HG03342 (cell line): ENCODE data around the gene OCA2.

Experiments
- ATAC-seq: cut with Tn5 transposase; IDR thresholded peaks from one replicate; pipeline ENCODE4 v1.9.1; 2021; ENCODE audit warnings: mild to moderate bottlenecking, moderate library complexity; ENCODE audit not compliant: unreplicated experiment

Gene OCA2

DNA sequence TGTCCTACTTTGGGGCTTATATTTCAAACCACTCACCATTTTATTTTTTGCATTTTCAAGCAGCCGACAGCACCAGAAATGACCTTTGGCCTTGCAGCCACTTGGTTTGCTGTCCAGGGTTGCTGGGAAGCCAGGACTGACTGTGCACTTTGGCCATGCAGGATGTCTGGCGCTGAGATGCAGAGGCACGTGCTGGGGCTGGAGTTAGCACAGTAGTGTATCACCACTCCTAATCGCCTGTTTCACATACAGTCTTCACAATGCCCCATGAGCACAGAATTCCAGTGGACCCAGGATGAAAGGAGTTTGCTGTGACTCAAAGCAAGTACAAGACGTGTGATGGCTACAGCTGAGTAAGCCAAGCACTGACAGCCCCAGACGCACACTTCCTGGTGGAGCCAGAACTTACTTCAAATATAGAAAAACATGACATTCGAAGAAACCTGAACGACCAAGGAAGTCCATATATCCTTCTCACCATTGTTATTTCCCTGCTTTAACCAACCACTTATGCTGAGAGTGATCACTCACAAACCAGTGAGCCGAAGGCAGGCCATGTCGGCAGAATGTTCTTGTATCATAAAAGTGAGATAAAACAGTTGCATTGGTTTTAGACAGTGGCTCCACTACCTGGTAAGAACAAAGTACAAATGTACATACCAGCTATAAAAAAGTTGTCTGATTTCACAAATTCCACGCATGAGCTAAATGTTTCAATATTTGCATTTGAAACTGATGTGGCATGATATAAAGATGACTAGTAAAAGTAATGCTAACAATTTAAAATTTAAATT lies 16.0 kb downstream of the OCA2 start:
- no peak for ATAC-seq

DNA sequence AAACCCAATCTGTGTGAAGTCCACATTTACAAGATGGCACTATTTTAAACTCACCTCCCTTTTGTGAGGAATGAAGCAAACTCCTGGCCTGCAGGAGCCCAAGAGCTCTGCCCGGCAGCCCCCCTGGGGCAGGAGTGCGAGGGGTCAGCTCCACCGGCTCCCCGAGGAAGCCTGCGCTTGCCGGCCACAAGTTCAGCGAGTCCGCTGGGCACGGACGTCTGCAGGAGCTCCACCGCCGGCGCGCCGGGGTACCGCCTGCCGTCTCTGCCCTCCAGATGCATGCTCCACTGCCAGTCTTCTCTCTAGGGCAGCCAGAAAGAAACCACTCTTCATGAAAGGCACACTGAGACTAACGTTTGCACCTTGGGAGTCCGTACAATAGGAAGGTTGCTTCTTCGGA lies 17.5 kb downstream of the OCA2 start:
- no peak for ATAC-seq

DNA sequence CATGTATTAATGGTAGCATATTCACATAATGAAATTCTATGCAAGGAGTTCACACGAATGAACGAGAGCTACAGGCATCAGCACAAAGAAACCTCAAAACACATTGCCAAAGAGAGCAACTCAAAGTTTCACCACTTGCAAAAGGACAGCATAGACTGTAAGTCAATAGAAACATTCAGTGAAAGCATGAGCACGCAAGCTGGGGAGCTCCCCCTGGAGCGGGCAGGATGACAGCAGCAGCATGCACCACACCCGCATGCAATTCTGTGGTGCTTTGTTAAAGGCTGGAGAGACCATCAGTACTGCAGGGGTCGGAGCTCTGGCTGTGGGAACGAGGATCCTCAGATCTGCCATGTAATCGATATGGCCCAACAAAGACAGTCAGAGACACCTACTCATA lies 18.7 kb downstream of the OCA2 start:
- no peak for ATAC-seq

DNA sequence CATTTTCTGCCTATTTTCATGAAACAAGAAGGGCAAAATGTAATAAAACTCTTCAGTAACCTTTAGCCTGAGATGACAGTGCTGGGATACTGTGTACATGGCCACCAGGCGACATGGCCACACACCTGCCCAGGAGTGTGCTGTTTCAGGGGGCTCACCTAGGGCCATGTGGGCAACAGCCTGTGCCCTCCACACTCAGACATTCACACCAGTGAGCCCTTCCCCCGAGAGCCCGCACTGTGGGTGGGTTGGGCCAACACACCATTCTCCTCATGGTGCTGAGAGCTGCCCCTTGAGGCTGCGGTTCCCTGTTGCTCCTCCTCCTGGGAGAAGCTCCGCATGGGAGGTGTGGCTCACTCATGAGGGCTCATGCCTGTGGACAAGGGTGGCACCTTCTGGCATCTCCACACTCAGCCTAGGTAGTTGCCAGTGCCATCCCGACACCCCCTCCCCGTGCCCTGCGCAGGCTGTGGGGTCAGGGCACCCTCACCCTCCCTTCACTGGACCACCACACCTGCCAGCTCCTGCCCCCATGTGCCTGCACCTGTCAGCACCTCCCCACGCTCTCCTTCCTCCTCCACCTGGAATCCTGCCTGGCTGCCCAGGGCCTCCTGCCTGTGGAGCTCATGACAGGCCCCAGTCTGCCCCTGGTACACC lies 19.7 kb downstream of the OCA2 start:
- ATAC-seq = no peak

DNA sequence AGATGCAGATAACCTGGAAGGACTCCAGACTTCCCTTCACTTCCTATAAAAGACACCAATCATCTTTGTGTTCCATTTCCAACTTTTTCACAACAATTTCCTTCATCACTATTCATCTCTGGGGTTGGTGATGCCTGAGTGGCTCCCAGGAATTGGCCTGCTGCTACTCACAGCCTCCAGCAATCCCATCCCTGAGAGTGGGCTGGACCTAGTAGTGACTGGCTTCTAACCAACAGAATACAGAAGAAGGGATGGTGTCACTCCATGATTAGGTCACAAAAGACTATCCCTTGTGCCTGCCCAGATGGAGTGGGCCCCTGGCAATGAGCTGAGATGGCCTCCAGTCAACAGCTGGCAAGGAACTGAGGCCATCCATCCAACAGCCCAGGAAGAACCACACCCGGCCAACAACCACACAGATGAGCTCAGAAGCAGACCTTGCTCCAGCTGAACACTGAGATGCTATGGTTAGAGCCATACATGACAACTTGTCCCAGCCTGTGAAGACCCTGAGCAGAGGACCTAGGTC lies 20.9 kb downstream of the OCA2 start:
- no peak for ATAC-seq

DNA sequence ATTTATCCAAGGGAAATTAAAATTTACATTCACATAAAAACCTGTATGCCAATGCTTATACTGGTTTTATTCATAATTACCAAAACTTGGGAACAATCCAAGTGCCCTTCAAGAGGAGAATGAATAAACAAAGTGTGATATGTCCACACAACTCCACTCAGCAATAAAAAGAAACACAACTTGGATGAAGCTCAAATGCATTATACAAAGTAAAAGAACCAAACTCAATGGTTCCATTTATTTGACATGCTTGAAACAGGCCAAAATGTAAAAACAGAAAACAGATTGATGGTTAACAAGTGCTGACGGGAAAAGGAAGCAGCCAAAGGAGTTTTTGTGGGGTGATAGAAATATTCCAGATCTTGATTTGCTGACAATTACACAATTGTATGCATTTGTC lies 23.5 kb downstream of the OCA2 start:
- no peak for ATAC-seq

DNA sequence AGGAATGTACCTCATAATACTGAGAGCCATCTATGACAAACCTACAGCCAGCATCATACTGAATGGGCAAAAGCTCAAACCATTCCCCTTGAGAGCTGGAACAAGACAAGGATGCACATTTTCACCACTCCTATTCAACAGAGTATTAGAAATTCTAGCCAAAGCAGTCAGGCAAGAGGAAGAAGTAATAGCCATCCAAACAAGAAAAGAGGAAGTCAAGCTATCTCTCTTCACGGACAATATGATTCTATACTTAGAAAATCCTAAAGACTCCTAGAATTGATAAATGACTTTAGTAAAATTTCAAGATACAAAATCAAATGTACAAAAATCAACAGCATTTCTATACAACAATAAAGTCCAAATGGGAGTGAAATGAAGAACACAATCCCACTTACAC lies 30.2 kb downstream of the OCA2 start:
- ATAC-seq = no peak

DNA sequence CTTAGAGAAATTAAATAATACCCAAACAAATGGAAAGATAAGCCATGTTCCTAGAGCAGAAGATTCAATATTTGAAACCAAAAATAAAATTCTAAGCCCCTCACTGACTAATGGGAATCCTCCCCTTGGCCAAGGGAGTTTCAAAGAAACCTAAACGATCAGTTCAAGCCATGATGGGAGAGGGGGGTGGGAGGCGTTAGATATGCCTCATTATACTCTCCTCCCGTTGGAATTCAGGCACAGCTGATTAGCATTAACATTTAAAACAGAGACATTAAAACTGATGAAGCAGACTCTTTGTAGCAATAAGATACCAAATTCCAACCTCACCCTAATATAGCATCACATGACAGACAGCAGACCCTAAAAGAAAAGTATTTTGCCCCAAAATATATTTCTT lies 32.9 kb downstream of the OCA2 start:
- no peak for ATAC-seq

DNA sequence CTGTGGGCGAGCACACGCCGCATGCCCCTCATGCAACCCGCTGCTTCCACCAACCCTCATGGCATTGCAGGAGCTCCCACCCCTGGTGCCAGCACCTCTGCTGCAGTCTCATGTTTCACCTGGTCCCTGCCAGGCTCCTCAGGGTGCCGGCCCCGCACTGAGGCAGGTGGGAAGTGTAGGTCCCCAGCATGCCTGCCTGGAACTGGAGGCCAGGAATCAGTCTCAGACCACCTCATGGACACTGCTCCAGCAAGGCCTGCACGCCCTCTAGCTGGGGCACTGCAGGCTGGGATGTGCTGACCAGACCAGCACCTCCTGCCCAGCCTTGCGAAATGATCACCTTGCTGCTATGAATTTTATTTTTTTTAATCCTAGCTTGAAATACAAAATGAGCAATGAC lies 39.1 kb downstream of the OCA2 start:
- ATAC-seq = no peak

DNA sequence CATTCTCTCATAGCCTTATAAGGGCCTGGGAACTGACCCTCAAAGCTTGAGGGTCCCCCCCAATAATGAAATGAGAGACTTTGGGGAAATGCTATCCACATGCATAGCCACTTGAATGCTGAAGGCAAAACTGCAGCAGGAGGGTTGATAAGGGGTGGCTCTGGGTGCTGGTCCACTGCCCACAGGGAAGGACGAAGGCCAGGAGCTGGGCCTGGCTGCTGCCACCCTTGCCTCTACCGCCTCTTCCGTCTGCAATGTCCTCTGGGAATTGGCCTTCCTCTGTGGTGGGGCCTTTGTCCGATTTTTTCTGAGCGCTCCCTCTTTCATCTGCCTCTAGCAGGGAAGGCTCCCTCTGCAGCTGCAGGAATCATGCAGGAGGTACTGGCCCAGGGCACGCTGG lies 41.0 kb downstream of the OCA2 start:
- no peak for ATAC-seq

DNA sequence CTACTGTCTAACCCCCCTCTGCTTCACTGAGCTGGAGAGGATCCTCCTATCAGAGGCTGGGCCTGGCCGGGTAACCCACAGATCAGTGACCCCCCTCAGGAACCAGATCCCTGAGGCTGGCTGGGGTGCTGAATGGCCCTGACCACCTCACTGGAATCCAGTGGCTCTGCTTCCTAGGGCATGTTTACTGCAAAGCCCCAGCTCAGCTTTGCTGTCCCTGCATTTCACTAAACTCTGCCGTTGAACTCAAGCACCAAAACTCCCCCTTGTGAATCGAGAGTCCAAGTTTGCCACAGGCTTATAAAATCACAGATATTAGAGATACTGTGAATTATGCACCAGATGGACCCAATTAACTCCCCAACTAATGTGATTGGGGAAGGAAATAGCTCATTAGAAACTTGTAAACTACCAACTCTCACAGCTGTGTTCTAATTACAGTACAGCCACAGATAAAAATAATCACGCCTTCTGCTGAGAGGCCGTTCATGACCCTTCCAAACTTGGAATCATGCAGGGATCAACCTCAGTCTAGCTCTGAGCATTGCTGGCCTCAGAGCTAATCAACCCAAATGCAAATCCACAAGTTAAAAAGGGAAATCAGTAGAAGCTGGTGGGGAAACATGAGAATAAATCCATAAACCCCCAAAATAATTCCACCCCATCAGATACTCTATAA lies 47.0 kb downstream of the OCA2 start:
- no peak for ATAC-seq

DNA sequence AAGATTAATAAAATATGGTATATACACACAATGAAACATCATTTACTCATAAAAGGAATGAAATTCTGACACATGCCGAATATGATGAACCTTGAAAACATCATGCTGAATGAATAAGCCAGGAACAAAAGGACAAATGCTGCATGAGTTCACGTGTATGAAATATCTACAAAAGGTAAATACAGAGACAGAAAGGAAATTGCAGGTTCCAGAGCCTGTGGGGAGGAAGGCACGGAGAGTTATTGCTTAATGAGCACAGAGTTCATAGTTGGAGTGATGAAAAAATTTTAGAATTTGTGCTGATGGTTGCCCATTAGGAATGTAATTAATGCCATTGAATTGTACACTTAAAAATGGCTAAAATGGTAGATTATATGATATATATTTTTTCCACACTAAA lies 49.5 kb downstream of the OCA2 start:
- no peak for ATAC-seq

DNA sequence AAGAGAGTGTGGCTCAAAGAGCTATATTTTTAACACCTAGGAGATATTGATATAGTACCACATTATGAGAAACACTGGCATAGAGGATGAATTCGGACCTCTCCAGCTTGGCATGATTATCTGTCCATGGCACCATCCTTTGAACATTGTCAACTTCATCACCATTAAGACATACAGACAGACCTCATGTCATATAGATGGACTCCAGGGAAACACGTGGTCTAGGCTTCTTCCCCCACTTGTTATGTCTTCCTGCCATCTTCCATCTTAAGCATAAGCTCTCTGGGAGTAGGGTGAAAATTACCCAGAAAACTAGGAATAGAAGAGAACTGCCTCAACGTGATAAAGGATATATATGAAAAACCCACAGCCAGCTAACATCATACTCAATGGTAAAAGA lies 51.8 kb downstream of the OCA2 start:
- no peak for ATAC-seq

DNA sequence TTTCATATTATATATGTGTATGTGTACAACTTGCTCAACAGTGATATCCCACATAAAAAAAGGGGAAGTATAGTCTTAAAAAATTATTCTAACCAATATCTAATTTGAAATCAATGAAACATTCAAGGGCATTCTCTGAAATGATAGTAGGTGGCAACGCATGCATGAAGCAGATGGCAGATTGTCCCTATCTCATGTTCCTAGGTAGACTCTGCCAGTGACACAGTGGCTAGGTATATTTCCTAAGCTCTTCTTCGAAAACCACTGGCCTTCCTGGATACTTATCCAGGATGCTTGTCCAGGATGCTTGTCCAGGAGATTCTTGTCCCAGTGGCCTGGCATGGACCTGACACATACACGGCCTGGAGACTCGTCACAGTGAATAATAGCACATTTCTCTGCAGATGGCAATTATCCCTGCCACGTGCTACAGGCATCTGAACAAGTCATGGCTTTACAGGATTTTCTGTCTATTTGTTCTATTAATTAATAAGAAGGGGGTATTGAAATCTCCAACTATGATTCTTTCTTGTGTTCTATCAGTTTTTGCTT lies 54.9 kb downstream of the OCA2 start:
- ATAC-seq = no peak

DNA sequence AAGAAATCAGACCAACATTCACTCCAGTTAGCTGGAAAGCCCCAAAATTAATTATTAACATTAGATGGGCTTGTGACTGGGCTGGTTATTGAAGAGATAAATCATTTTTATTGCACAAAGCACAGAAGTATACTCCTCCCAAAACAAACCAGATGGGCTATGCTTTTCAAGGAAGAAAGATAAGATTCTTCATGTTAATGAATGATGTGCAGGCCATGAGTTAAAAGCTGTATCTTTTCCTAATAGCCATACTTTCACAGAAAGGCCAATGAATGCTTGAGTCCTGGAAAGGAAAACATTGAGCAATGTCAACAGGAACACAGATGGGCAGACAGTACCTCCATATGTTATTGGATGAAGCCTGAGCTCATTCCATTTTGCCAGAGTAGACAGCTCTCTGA lies 55.4 kb downstream of the OCA2 start:
- ATAC-seq = no peak

DNA sequence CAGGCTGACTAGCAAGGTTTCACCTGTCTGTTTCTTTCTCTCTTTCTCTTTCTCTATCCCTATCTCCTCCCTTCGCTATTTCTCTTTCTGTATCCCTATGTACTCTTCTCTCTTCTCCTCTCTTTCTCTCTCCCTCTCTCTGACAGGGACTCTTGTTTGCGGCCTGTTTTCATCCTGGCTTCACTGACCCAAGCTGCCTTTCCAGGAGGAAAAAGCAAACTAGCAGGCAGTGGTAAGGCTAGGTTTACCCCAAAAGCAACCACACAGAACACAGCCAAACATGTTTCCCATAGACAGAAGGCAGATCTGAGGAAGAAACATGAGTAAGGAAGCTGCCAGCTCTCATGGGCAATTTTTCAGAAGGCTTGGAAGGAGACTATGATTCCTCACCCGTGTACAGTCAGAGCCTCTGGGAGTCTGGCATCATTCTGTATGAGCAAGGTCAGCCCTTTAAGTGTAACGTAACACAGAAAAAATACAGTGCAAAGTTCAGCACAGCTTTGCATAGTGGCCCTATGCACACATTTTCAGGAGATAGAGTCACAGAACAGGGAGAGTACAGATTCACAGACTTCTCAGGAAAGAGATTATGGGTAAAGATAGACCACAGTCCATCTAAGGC lies 61.0 kb downstream of the OCA2 start:
- no peak for ATAC-seq

DNA sequence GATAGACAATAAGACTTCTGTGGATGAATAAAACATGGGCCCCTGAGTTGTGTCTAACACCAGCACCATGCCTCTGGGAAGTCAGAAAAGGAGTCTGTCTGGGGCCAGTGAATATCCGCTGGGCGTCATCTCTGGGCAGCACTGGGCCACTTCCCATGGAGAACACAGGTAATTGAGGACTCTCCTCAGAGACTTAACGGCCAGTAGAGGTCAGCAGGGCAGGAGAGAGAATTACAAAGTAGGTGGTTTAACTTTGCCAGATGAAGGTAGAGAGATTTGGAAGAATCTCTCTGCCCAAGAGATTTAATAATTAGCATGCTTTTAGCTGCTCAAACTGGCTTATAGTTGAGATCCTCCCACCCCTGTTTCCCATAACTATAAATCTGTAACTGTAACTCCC lies 65.7 kb downstream of the OCA2 start:
- ATAC-seq = no peak

DNA sequence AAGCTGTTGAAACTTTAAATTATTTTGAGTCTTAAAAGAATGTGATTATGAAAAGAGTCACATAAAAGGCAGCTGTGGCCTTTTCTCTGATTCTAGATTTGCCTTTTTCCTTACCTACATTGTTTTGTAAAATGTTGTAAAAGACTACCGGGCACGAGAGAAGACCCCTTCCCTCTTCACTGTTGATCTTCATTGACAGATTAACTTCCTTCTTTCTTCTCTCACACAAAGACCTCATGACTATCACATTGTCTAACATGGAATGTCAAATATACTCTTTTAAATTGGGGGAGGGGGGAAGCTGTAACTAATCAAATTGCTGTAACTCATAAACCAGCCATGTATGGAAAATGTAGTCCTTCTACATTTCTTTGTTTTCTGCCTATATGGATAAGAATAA lies 68.3 kb downstream of the OCA2 start:
- no peak for ATAC-seq

DNA sequence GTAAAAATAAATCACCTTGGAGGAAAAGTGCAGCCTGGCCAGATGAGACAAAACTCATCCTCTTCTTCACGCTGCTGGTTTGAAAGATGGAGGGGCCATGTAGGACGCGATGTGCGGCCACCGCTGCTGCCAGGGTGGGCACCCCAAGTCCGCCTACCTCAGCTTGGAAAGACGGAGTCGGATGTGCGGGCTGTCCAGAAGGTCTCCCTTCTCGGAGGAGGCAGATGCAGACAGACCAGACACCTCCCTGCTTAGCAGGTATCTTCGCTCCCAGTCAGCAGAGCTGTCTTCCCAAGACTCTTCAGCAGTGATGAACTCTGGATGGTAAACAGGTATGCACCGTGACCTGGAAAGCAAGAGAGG lies 71.4 kb downstream of the OCA2 start:
- no peak for ATAC-seq

DNA sequence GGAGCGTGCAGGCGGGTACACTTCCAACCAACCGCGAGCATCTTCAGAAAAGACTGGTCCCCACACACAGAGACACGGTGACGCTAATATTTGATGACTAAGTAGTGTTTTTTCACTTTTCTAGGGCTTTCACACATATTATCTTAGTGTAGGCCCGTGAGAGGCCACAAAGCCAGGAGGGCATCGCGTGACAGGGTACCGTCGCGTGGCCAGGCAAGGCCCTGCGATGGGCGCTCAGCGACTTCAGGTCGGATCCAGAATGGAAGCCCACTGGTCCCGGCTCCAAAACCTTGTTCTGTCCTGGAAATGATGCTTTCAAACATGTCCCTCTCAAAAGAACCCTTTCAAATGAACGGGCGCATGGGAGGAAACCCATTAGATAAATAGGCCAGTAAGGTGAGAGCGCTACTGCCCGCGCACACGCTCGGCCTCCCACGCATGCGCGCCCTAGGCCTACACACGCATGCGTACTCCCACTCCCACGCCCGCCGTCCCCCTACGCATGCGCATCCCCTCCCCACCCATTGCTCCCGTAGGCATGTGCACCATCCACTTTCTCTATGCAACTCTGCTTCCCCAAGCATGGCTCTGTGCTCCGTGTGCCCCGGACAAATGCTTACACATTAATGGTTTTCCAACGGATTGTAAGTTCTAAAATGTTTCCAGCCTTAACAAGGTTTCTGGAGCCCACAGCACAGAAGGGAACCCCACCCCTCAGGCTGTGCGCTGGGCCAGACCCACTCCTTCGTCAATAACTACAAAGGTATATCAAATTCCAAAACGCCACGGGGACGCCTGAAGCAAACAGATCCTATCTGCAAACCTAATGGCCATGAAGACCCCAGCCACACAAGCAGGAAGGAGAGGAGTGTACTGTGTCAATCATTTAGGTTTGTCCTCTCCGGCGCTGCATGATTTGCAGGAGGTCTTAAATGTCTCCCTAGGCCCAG lies 72.1 kb downstream of the OCA2 start:
- ATAC-seq = no peak
